Measurements from ENCODE around the gene PTPRZ1. TPM values are rescaled to one million over a fixed set of nuclear protein-coding genes. Genes with fewer than 3 reads are reported as not detected.

The PTPRZ1 gene
- total and polyA plus RNA-seq, 2 of the 13 experiments (the other 11 are each of a cell fraction or from before 2014, with no cell fraction given) = not detected

DNA sequence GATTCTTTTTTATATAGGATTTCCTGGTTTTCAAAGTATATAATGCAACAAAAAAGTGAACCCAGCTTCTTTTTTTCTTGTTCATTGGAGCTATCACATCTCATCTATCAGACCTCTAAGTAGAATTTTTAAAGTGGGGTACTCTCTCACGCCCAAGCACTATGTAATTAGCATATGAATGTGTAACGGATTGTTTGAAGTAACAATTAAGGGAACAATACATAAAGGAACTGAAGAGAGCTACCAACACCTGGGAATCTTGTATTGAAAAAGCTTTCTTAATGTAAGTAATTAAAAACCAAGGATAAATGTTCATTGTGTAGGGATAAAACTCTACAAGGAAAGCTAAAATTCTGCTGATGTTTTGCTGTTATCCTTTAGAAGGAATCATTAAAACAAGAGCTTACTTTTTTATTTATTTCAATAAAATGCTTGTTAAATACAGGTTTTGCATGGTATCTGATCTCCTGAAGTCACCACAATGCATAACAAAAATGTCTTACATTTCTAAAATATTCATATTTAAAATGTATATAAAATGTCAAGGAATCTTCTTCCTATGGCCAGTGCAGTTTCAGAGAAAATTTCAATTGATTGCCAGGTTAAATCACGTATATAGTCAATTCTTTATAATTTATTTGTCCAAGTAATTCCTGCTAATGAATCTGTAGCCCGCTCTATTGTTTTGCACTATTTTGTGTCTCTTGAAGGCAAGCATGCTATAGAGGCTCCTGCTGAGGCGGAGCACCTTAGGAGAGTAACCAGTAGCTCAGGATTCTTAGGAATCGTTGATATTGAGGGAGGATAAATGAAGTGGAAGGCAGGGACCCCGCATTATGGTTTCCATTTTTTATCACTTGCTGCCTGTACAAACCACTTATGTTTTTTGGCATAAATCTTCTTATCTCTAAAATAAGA, 51.6 kb downstream of the PTPRZ1 start:
- ChIA-PET POLR2A (no interaction called here), CTCF (ENCODE audit: low intra/inter-chr PET ratio, low total read pairs) (no interaction called here)
- H3K4me1 ChIP-seq (ENCODE audit: insufficient read depth, low read length) = no peaks in the 10 kb centered on the region
- FAIRE-seq (no peak), DNase-seq (ENCODE audit: low spot score) (no peak), ATAC-seq (no peak)
- no peaks in the 10 kb centered on the region for H3K79me2 ChIP-seq (ENCODE audit: insufficient read depth, low read length)
- BruUV-seq (replicated peaks) = no TSS peak
- H2AFZ ChIP-seq (ENCODE audit: low read length) = no peak overlapping the region
- H3K4me2 ChIP-seq (ENCODE audit: low read depth, low read length) = no peak overlapping the region
- no peak overlapping the region for H3K9ac ChIP-seq (ENCODE audit: insufficient read depth, low read depth, low read length)
- H4K20me1 ChIP-seq (ENCODE audit: insufficient read depth, low read length) = no peaks in the 10 kb centered on the region
- intact Hi-C loops (cut with micrococcal nuclease; ENCODE audit: unreplicated experiment) = no loop called here
- H3K4me3 ChIP-seq (replicated peaks in 1 of 3; ENCODE audit: insufficient read depth in 1 of 3, low read depth in 2 of 3, low read length in 3 of 3) = no peak overlapping the region
- no peaks in the 10 kb centered on the region for H3K27me3 ChIP-seq (ENCODE audit: control insufficient read depth in 1 of 2, insufficient read depth in 2 of 2, low read length in 2 of 2)
- TF ChIP-seq, protein P1, sequence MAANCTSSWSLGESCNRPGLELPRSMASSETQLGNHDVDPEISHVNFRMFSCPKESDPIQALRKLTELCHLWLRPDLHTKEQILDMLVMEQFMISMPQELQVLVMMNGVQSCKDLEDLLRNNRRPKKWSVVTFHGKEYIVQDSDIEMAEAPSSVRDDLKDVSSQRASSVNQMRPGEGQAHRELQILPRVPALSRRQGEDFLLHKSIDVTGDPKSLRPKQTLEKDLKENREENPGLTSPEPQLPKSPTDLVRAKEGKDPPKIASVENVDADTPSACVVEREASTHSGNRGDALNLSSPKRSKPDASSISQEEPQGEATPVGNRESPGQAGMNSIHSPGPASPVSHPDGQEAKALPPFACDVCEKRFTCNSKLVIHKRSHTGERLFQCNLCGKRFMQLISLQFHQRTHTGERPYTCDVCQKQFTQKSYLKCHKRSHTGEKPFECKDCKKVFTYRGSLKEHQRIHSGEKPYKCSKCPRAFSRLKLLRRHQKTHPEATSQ (CRISPR knock-in tag; IDR thresholded peaks at IDR 0.05; ENCODE audit: borderline replicate concordance) = no peak
- TF ChIP-seq MXD1 (CRISPR knock-in tag; IDR thresholded peaks at IDR 0.05) = no peak
- TF ChIP-seq ZSCAN20 (CRISPR knock-in tag; IDR thresholded peaks at IDR 0.05; ENCODE audit: borderline replicate concordance) = no peak
- TF ChIP-seq ZNF549 (CRISPR knock-in tag; IDR thresholded peaks at IDR 0.05) = no peak
- no peaks in the 10 kb centered on the region for H3K36me3 ChIP-seq (replicated peaks in 1 of 2; ENCODE audit: control insufficient read depth in 1 of 2, insufficient read depth in 2 of 2, low read length in 2 of 2)
- 3% methylated on average over 7 of the region's 7 CpGs for WGBS (ENCODE audit: low lambda C conversion rate)
- H3K9me3 ChIP-seq (ENCODE audit: low read length) = no peaks in the 10 kb centered on the region
- no peak overlapping the region for H3K27ac ChIP-seq (ENCODE audit: extremely low read length, insufficient read depth, low read length)
- in situ Hi-C loops (cut with HindIII; ENCODE audit: extremely low pct_ligation_motif_present, low pct_unique_long_range_greater_than_20kb) = no loop called here
